Panc1 (cell line): Measurements from ENCODE around the gene SH3PXD2B. TPM values are rescaled to one million over a fixed set of nuclear protein-coding genes. Genes with fewer than 3 reads are reported as not detected.

Source experiments
- ATAC-seq: fragments of 200-7000 bp; cut with Tn5 transposase; 2 replicates; pipeline ENCODE4 v1.9.1; 2020; ENCODE audit warnings: mild to moderate bottlenecking, moderate library complexity
- BruUV-seq: library from RNA; stranded (reverse); fragments of 400-500 nt; replicated peaks from 2 replicates; lab custom pipeline; 2021; lab: Mats Ljungman, UMichigan
- CTCF ChIA-PET: fragments of 300-600 bp; sonication (Branson Sonifier 250); formaldehyde crosslinking; loops from one replicate; lab custom pipeline; 2022; ENCODE audit warnings: antibody characterized with exemption; lab: Charles Lee
- POLR2A ChIA-PET: fragments of 300-600 bp; sonication (Branson Sonifier 250); formaldehyde crosslinking; loops from one replicate; lab custom pipeline; 2022; ENCODE audit warnings: antibody characterized with exemption; lab: Charles Lee
- DNase-seq: peaks from one replicate; pipeline ENCODE4 v3.0.0-alpha.2; 2010; ENCODE audit warnings: low read depth, low spot score
- H3K27ac ChIP-seq: 2 replicates; pipeline ENCODE4 v1.5.1; 2011; ENCODE audit warnings: mild to moderate bottlenecking, low read length, inconsistent platforms
- H3K27me3 ChIP-seq: fragments of 200-500 bp; sonication (Bioruptor generic); 2 replicates; pipeline ENCODE4 v1.6.0; 2014; ENCODE audit warnings: low read length, inconsistent platforms; ENCODE audit not compliant: control insufficient read depth, insufficient read depth
- H3K36me3 ChIP-seq: fragments of 200-500 bp; sonication (Bioruptor generic); 2 replicates; pipeline ENCODE4 v1.5.1; 2014; ENCODE audit warnings: inconsistent platforms, mild to moderate bottlenecking, low read length, moderate library complexity; ENCODE audit not compliant: control insufficient read depth, insufficient read depth
- H3K4me1 ChIP-seq: 2 replicates; pipeline ENCODE4 v1.5.1; 2011; ENCODE audit warnings: inconsistent platforms, mild to moderate bottlenecking, low read length, moderate library complexity; ENCODE audit not compliant: control insufficient read depth, insufficient read depth
- H3K4me3 ChIP-seq, 2 experiments: 2 replicates each; pipeline ENCODE4 v1.5.1; 2011 to 2012; ENCODE audit warnings: low read depth in 2 of 2, low read length in 2 of 2, mild to moderate bottlenecking in 2 of 2, inconsistent platforms in 1 of 2, moderate library complexity in 1 of 2
- H3K9me3 ChIP-seq: fragments of 200-500 bp; sonication (Bioruptor generic); 2 replicates; pipeline ENCODE4 v1.5.1; 2014; ENCODE audit warnings: low read depth, mild to moderate bottlenecking, inconsistent platforms, low read length, moderate library complexity; ENCODE audit not compliant: control insufficient read depth, insufficient read depth
- POLR2AphosphoS5 ChIP-seq: IDR thresholded peaks from 2 replicates; pipeline ENCODE4 v1.6.1; 2012; ENCODE audit warnings: mild to moderate bottlenecking, low read depth, low read length, moderate library complexity
- SIN3A ChIP-seq: IDR thresholded peaks from 2 replicates; pipeline ENCODE4 v1.6.1; 2012; ENCODE audit warnings: low read depth, mild to moderate bottlenecking, low read length, moderate library complexity, borderline replicate concordance; ENCODE audit not compliant: insufficient read depth
- TCF7L2 ChIP-seq: IDR thresholded peaks from 2 replicates; pipeline ENCODE4 v1.6.1; 2011; ENCODE audit warnings: mild to moderate bottlenecking, low read depth, low read length, inconsistent platforms
- in situ Hi-C: cut with HindIII; loops from 2 replicates; pipeline ENCODE4 v1.10.0; 2016; ENCODE audit warnings: low sequenced_read_pairs, low pct_unique_long_range_greater_than_20kb
- intact Hi-C: fragments of 100-400 bp; cut with micrococcal nuclease; formaldehyde crosslinking; loops from one replicate; pipeline ENCODE4 v1.10.0; 2022; ENCODE audit not compliant: unreplicated experiment
- total RNA-seq: library from RNA; stranded (reverse); gene quantifications from one replicate; pipeline ENCODE4 v1.2.1, GENCODE V29; 2021; ENCODE audit not compliant: unreplicated experiment
- TF ChIP-seq, protein P1 (sequence below): fragments of 450-650 bp; IDR thresholded peaks from 2 replicates; pipeline ENCODE4 v1.5.1; 2017; ENCODE audit warnings: mild to moderate bottlenecking
- TF ChIP-seq, protein P2 (sequence below), 2 experiments: IDR thresholded peaks; 2 replicates each; pipeline ENCODE4 v1.6.1; 2011 to 2012; ENCODE audit warnings: low read depth in 2 of 2, control low read depth in 1 of 2, low read length in 1 of 2, mild to moderate bottlenecking in 1 of 2, moderate library complexity in 1 of 2; ENCODE audit not compliant: insufficient read depth in 1 of 2

Gene SH3PXD2B
- total RNA-seq, 1 experiment from 2014 or later: 39.7 TPM

DNA sequence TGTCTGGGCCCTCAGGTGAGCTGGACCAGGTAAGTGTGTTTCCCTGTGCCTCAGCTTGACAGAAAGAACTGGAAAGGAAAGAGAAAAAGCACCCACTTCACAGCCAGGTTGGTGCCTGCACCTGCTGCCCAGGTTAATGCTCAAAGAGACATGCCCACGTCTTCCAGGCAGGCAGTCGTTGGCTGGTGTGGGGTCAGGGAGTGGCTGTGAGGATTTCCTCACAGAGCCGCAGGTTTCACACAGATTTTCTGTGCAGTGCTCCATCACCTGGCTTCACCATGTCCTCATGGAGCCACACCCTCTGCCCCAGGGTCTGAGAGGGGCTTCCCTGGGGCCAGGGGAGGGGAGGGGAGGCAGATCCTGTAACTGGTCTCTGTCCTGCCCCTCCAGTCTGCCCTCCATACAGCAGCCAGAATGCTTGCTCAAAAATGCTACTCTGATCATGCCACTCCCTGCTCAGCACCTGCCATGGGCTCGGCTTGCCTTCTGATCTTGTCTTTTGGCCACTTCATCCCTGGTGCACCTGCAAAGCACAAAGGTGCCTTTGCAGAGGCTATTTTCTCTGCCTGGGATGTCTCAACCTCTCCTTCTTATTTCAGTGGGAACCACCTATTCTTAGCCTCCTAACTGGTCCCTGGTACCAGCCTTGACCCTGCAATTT lies 88.2 kb downstream of the SH3PXD2B start:
- peaks cover 11% of the 10 kb centered on the region for H3K4me1 ChIP-seq
- peaks cover 2% of the 10 kb centered on the region; the same call in 1 of the 2 replicates for H3K9me3 ChIP-seq
- DNase-seq: no peak
- no peak overlapping the region for H3K4me3 ChIP-seq
- ATAC-seq: no peak
- intact Hi-C loops: no loop called here
- no peaks in the 10 kb centered on the region for H3K27me3 ChIP-seq
- in situ Hi-C loops: no loop called here
- no TSS peak for BruUV-seq
- no peaks in the 10 kb centered on the region for H3K36me3 ChIP-seq
- POLR2A ChIA-PET: no interaction called here
- TF ChIP-seq, protein P1, sequence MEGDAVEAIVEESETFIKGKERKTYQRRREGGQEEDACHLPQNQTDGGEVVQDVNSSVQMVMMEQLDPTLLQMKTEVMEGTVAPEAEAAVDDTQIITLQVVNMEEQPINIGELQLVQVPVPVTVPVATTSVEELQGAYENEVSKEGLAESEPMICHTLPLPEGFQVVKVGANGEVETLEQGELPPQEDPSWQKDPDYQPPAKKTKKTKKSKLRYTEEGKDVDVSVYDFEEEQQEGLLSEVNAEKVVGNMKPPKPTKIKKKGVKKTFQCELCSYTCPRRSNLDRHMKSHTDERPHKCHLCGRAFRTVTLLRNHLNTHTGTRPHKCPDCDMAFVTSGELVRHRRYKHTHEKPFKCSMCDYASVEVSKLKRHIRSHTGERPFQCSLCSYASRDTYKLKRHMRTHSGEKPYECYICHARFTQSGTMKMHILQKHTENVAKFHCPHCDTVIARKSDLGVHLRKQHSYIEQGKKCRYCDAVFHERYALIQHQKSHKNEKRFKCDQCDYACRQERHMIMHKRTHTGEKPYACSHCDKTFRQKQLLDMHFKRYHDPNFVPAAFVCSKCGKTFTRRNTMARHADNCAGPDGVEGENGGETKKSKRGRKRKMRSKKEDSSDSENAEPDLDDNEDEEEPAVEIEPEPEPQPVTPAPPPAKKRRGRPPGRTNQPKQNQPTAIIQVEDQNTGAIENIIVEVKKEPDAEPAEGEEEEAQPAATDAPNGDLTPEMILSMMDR: no peak
- peak overlapping the region; percentile 49; the same call in 1 of the 2 replicates for H3K27ac ChIP-seq
- CTCF ChIA-PET: no interaction called here

DNA sequence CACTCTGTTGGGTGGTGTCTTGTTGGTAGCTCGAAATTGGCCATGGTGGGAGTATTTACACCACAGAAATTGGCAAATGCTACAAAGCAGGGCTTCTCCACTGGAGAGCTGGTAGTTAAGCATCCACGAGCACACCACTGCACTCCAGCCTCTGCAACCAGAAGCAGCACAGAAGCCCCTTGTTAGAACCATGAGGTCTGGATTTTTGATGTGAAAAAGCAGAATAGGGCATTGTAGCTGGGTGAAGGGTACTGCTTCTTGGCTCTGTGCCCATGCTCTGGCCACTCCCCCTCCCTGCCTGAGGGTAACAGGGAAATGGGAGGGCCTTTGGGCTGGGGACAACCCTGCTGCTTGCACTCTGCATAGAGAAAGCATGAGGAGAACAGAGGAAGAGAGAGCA lies 89.6 kb downstream of the SH3PXD2B start:
- no peak for TF ChIP-seq TCF7L2
- no peak for TF ChIP-seq SIN3A
- no peak for TF ChIP-seq POLR2AphosphoS5
- TF ChIP-seq, protein P1: no peak
- H3K4me1 ChIP-seq: peaks cover 14% of the 10 kb centered on the region
- ChIA-PET POLR2A (no interaction called here), CTCF (no interaction called here)
- H3K27me3 ChIP-seq: no peaks in the 10 kb centered on the region
- H3K9me3 ChIP-seq: no peaks in the 10 kb centered on the region; the same call in 1 of the 2 replicates
- in situ Hi-C loops (no loop called here), intact Hi-C loops (no loop called here)
- H3K27ac ChIP-seq: peak overlapping the region; percentile 49; the same call in 1 of the 2 replicates
- DNase-seq: no peak
- H3K36me3 ChIP-seq: no peaks in the 10 kb centered on the region
- ATAC-seq: peak; percentile 26; the same call in 1 of the 2 replicates
- BruUV-seq: no TSS peak
- no peak overlapping the region for H3K4me3 ChIP-seq

DNA sequence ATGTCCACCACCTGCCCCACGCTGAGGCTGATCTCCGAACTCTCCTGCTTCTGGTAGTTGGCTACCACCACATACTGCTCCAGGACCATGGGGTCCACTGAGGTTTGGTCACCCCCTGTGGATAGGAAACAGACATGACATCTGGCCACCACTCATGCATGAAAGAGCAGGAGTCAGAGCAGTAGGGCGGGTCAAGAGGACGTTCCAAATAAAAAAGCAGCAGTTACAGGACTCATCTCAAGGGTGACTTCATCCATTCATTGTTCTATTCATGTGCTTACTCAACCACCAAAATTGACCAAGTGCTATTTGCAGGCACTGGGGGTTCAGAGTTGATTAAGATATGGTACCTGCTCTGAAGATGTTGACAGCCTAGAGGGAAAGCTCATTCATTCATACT lies 91.6 kb downstream of the SH3PXD2B start:
- ATAC-seq (no peak), DNase-seq (no peak)
- H3K27ac ChIP-seq: no peak overlapping the region
- no TSS peak for BruUV-seq
- in situ Hi-C loops: no loop called here
- POLR2A ChIA-PET: no interaction called here
- peaks cover 28% of the 10 kb centered on the region for H3K4me1 ChIP-seq
- TF ChIP-seq, protein P1: no peak
- TF ChIP-seq TCF7L2: no peak
- TF ChIP-seq POLR2AphosphoS5: no peak
- no peak for TF ChIP-seq SIN3A
- TF ChIP-seq, protein P2, sequence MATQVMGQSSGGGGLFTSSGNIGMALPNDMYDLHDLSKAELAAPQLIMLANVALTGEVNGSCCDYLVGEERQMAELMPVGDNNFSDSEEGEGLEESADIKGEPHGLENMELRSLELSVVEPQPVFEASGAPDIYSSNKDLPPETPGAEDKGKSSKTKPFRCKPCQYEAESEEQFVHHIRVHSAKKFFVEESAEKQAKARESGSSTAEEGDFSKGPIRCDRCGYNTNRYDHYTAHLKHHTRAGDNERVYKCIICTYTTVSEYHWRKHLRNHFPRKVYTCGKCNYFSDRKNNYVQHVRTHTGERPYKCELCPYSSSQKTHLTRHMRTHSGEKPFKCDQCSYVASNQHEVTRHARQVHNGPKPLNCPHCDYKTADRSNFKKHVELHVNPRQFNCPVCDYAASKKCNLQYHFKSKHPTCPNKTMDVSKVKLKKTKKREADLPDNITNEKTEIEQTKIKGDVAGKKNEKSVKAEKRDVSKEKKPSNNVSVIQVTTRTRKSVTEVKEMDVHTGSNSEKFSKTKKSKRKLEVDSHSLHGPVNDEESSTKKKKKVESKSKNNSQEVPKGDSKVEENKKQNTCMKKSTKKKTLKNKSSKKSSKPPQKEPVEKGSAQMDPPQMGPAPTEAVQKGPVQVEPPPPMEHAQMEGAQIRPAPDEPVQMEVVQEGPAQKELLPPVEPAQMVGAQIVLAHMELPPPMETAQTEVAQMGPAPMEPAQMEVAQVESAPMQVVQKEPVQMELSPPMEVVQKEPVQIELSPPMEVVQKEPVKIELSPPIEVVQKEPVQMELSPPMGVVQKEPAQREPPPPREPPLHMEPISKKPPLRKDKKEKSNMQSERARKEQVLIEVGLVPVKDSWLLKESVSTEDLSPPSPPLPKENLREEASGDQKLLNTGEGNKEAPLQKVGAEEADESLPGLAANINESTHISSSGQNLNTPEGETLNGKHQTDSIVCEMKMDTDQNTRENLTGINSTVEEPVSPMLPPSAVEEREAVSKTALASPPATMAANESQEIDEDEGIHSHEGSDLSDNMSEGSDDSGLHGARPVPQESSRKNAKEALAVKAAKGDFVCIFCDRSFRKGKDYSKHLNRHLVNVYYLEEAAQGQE (IDR thresholded peaks at IDR 0.05; ENCODE audit: insufficient read depth in 1 of 2, low read depth in 2 of 2, low read length in 1 of 2): no peak
- H3K4me3 ChIP-seq: no peak overlapping the region
- CTCF ChIA-PET: no interaction called here
- H3K9me3 ChIP-seq: no peaks in the 10 kb centered on the region
- no peaks in the 10 kb centered on the region for H3K36me3 ChIP-seq
- H3K27me3 ChIP-seq: no peaks in the 10 kb centered on the region
- intact Hi-C loops: no loop called here
